ENCODE results near the gene WDR54.

DNA sequence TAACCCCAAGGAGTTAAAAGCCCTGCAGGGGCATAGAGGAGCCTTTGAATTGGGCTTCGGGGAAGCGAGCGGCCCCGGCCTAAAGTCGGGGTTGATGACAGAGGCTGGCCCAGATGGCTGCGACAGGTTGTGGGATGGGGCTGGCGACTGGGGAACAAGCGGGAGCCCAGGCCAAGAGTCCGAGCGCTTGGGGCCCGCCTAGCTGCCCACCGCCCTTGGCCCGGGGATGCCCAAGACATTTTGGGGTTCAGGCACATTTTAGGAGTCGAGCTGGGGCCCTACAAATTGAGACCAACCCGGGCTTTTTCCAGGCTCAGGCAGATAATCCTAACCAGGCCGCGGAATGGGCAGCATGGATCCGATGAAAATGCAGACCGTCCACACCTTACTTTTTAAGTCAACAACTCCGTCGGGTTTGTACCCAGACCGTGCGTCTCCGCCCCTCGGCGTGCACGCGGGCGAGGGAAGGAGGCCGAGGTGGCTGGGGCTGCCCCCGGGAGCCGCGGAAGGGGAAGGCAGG is 19.7 kb downstream of the WDR54 start:
- TF ChIP-seq CTCF (optimal IDR thresholded peaks at IDR 0.05 in 1 of 3, IDR thresholded peaks at IDR 0.05 in 1 of 3, conservative IDR thresholded peaks at IDR 0.05 in 1 of 3; ENCODE audit: extremely low read depth in 1 of 3, insufficient read depth in 2 of 3, low read length in 3 of 3) (no peak), EZH2 (IDR thresholded peaks at IDR 0.05; ENCODE audit: low read length) (no peak)
